Stimulated activated CD4-positive, alpha-beta T cell treated with anti-CD3 and anti-CD28 coated beads, Interleukin-1b, Interleukin-23, amount 100 ng/mL, for 24 hours (primary cell): ENCODE measurements around the gene RAB6A.
A peak's percentile ranks its signal among the peaks of the same experiment; 100 is the strongest.
"Not testable (repeated sequence)": the region's sequence is repeated elsewhere in the genome, so short reads cannot be mapped to it uniquely, and the experiment has no call there.

Source experiments
- DNase-seq, 4 experiments: peaks; one replicate each; pipeline ENCODE4 v3.0.0-alpha.2; 2020; ENCODE audit warnings: low read depth in 4 of 4, low spot score in 1 of 4

The RAB6A gene

DNA sequence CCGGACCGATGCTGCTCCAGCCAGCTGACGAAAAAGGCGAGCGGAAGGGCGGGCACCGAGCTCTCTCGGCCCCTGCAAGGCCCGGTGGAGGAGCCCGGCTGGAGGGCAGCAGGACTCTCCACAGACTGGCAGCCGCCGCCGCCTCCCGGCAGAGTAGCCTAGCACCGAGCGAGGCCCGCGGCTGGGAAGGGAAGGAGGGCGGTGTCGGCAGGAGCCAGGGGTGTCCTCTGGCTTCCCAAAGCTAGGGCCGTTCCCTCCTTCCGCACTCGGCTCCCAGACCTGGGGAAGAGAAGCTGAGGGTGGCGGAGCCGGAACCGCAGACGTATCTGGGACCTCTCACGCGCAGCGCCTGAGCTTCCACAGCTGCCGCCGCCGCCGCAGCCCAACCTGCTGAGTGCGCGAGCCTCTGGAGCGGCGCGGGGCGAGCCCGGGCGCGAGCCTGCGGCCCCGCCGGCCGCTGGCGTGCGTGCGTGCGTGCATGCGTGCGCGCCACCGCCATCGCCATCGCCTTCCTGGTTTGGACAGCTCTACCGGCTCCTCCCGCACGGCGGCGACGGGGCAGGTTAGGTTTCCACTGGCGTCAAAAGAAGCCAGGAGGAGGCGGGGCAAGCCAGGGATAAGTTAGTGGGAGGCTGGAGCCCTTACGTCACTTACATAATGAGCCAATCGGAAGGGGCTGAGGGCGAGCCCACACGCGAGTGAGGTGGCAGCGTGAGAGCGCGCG lies at the start of gene RAB6A:
TSS of gene RAB6A (minus strand) at position 396 of the 724 bp plus-strand sequence. CDS start 439 bp downstream, outside the sequence.
- DNase-seq: peak; percentile 94 to 100 (median 97)

DNA sequence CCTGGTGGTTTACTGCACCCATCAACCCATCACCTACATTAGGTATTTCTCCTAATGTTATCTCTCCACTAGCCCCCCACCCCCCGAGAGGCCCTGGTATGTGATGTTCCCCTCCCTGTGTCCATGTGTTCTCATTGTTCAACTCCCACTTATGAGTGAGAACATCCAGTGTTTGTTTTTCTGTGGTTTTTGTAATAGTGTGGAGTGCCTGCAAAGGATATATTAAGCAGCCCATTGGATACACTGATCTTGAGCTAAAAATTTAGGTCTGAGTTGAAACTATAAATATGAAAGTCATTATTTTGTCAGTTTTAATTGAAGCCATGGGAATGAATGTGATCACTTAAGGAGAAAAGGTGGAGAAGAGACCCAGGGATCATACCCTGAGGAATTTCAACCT lies 49.8 kb upstream of the RAB6A start:
- DNase-seq: no peak

DNA sequence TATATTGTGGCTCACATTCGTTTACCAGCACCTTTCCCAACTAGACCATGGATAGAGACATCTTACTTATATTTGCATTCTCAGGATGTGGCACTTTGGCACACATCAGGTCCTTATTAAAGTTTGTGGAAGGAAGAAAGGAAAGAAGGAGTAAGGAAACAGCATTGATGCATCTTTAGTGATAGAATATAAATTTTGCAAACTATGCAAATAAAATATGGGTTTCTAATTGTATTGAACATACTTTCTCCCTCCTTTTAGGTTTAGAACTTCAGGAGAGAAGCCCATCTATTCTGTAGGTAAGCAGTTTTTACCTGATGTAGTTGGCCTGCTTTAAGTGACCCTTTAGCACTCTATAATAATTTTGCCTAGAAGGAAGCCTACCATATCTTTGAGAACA lies 47.2 kb upstream of the RAB6A start:
- DNase-seq: no peak

DNA sequence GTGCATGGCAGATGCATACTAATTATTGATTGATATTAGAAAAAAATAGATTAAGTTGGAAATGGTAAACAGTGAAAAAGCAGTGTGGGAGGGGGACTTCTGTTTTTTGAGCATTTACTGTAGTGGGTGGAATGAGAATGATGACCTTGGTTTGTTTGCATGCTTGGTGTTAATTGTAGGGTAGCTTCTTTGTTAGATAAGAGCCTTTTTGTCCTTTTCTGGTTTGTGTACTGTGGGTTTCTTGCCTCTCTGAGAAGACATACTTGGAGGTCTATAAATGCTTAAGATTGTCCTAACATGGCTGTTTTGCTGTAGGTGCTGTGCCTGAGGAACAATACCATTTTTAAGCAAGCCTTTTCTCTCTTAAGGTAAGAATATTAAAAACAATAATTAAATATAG lies 43.8 kb upstream of the RAB6A start:
- DNase-seq: no peak

DNA sequence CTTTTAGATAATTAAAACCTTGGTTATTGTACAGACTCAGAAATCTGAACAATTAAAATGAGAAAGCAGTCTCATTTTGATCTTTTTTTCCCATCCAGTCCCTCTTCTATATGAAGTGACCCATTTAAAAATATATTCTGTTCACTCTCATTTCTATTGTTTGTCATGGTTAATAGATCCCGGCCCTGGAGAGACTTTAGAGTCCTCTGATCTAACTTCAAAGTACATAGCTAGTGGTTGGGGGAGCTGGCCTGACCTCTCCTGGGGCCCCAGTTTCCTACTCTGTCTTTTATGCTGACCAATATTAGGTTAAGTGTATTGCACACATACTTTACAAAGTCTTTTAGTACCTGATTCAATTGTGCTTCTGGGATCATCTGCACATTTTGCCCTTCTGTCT lies 40.3 kb upstream of the RAB6A start:
- no peak for DNase-seq

DNA sequence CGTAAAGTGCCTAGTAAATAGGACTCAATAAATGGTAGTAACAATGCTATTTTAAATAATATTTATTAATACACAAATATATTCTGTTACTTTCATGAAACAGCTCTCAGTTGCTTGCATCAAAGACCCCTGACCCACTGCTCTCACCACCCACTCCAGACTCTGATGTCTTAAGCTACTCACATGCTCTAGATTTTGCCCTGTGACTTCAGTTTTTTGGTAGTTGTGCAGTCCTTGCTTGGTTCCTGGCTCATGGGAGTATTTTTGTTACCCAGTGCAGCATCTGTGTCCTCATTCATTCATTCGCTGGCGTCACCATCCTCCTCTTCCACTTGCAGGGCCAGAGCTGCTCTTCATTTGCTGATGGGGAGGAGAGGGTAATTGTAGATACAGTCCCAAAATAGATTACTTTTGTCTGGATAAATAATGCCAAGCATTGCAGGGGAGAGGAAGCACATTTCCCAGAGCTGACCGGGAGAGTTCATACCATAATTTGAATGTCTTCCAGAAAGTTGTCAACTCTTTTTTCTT lies 39.5 kb upstream of the RAB6A start:
- DNase-seq: no peak

DNA sequence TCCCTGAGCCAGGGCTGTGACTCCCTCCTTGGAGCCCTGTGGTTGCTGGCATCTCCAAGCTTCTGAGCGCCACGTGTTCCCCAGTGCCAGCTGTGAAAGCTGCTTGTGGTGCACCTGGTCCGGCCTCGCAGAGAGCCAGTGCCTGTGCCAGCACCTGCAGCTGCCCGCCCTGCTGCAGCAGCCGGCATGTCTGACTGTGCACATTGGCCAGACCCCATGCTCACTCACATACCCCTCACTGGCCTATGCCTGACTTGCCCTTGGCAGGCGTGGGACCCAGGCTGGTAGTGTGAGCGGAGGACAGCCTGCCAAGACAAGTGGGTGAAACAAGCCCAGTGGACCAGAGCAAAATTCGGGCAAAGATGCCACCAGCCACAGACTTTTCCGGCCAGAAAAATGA lies 36.6 kb upstream of the RAB6A start:
- no peak for DNase-seq

DNA sequence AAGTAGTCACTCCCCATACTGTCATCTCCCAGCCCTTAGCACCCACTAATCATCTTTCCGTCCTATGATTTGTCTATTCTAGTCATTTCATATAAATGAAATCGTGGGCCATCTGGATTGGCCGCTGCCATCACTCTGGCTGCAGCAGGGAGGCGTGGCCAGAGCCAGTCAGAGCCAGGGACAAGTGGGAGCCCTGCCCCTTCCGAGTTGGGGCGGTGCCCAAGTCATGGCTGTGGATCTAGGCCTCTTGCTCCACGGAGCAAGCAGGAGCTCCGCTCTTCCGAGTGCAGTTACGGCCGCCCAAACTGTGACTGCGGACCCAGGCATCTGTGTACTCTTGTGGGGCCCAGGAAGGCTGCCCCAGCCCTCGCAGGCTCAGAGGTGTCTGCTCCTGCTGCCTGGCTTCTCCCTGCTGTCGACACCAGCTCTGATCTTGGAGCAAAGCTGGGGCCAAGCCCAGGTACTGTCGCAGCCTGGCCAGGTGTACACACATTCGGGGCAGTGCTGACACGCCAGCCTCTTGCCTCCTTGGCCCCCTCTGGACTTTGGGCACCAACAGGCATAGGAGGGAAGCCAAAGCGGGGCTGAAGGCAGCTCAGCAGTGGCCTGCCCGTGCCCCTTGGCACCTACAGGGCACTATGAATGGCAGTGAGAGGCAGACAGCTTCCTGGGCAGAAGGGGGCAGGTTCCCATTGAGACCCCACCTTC lies 35.2 kb upstream of the RAB6A start:
- DNase-seq: no peak

DNA sequence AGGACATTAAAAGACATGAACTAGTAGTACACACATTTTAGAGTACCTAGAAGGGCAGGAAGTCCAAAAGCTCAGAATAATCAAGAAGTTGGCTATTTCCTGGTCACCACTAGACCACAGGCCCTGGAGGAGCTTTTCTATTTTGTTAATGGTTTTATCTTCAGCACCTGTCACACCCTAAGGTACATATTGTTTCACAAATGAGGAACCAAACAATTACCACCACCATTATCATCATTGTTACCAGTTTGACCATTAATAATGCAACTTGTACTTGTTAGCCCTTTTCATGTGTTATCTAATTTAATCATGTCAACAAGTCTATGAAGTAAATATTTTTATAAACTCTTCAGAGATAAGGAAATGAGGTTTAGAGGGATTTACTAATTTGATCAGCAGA lies 31.7 kb upstream of the RAB6A start:
- DNase-seq: no peak

DNA sequence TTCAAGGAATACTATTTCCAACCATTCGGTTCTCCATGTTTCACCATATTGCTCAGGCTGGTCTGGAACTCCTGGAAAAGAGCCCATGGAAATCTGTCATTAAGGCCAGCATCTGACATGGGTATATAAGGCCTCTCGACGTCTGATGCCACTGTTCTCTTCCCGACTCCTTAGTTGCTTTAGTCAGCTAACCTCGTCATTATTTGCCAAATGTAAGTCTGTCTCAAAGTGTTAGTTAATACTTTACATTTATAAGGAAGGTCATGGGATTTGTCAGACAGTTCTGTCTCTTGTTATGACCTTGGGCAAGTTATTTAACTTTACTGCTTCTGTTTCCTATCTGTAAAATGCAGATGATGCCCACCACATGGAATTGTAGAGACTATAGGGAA lies 28.4 kb upstream of the RAB6A start:
- no peak for DNase-seq

DNA sequence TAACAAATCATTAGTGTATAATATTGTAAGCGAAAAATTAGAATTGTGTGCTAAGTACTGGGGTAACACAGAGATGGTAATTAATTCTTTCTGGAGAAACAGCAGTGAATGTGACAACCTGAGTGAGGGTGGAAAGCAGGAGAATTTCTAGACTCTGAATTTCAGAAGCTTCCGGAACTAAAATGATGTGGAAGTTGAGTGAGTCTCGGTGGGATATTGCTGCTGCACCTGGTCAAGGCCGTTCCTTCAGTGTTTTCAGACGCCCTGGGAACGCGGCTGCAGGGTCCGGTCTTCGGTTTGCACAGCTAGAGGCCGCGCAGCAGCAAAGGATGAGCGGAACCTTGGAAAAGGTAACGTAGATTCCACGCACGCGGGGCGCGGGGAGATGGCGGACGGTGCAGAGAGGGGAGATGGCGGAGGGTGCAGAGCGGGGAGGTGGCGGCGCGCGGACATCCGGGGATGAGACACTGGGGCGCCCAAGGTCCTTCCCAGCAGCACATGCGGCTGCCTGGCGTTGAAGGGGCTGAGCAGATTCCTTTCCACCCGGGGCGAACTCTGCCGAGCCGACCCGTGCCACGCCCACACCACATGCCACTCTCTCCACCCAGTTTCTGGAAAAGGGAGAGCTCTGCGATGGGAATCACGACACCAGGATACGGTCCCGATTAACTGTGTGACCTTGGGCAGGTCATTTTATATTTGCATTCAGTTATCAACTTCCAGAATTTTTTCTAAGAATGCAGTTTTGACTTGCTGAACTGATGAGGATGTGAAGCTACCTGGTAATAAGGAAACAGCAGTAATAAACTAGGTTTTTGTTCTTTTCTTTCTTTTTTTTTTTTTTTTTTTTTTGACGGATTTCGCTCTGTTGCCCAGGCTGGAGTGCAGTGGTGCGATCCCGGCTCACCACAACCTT lies 27.0 kb upstream of the RAB6A start, which contains the start of gene MRPL48:
TSS of gene MRPL48 (plus strand) at position 232 of the 916 bp plus-strand sequence. CDS start at position 330, 98 bp downstream.
- peak; percentile 72 to 86 (median 80) for DNase-seq

DNA sequence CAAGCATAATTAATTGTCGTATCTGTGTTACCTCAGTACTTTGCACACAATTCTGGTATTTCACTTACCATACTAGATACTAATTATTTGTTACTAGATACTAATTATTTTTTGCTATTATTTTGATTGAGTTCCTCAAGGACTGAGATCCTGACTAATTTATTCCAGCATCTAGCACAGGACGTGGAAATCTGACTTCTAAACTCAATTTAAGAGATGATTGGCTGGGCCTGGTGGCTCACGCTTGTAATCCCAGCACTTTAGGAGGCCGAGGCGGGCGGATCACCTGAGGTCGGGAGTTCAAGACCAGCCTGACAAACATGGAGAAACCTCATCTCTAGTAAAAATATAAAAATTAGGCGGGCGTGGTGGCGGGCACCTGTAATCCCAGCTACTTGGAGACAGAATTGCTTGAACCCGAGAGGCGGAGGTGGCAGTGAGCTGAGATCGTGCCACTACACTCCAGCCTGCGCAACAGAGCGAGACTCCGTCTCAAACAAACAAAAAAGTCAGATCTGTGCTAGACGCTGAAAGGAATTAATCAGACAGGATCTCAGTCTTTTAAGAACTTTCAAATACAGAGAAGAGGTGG lies 26.3 kb upstream of the RAB6A start:
- no peak for DNase-seq

DNA sequence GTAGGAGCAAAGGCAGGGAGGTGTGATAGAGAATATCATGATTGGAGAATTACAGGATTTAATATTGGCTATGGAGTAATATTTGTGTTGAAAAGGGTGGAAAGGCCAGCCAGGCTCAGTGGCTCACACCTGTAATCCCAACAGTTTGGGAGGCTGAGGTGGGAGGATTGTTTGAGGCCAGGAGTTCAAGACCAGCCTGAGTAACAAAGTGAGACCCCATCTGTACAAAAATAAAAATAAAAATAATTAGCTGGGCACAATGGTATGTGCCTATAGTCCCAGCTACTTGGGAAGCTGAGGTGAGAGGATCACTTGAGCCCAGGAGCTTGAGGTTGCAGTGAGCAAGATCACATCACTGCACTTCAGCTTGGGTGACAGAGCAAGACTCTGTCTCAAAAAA lies 24.6 kb upstream of the RAB6A start:
- DNase-seq: not testable (repeated sequence)

DNA sequence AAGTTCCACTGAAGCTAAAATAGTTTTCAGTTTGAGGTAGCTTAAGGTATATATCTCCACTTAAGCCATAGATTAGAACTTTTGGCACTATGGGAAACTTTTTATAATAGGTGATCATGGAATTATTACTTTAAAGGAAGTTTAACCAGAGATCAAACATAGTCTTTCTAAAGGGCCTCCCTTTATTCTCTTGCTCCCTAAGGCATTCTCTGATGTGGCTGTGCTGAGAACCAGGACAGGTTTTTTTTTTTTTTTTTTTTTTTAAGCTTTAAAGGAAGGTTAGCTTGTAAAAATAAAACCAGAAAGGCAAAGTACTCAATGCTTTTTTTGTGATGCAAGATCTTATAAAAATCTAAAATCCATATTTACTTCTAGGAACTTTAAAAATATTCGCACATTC lies 23.9 kb upstream of the RAB6A start:
- no peak for DNase-seq

DNA sequence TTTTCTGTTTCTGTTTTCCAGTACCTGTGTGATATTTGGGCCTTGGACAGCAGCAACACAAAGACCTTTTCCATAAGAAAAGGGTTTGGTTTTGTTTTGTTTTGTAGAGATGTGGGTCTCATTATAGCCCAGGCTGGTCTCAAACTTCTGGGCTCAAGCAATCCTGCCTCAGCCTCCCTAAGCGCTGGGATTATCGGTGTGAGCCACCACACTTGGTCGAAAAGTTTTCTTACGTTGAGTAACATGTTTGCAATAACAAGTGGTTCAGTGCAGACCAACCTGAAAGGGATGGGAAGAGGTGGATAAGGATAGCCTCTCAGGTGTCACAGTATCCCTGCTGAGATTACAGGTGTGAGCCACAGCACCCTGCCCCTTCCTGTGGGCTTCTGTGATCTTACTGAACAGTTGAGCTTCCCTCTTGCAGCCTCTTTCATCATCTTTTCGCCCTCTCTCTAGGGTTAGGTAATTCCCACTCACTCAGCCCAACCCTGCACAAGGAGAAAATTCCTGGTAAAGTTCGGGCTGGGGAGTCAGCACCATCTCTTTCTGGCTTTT lies 23.3 kb upstream of the RAB6A start:
- no peak for DNase-seq

DNA sequence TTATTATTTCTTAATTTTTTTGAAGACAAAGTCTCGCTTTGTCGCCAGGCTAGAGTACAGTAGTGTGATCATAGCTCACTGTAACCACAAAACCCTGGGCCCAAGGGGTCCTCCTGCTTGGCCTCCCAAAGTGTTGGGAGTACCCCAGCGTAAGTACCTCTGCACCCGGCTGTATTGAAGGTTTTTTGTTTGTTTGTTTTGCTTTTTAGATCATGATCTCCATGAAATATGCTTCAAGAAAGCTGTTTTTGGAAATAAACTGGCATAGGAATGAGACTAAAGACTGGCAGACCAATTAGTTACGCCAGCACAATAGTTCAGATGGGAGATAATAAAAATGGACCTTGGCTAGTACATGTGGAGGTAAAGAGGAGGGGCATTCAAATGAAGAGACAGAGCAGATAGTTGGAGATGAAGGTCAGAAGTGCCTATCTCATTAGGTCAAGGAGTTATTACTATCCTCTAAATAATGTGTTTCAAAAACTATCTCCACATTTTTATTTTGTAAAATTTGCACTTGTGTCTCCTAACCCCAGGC lies 22.7 kb upstream of the RAB6A start:
- no peak for DNase-seq

DNA sequence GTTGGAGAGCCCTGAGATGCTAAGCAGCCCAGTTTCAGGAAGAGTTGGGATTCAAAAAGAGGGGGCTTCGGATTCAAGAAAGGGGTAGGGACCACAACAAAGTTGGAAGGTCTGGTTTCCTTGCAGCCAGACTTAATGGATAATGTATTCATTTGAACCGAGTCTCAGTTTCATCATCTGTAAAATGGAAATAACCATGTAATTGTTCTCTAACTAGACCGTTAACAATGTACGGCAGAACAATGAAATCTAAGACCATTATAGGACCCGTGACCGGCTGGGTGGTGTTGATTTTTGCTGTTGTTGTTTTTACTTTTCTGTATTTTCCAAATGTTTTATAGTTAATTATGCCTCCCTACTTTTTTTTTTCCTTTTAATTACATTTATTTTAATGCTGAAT lies 20.4 kb upstream of the RAB6A start:
- no peak for DNase-seq

DNA sequence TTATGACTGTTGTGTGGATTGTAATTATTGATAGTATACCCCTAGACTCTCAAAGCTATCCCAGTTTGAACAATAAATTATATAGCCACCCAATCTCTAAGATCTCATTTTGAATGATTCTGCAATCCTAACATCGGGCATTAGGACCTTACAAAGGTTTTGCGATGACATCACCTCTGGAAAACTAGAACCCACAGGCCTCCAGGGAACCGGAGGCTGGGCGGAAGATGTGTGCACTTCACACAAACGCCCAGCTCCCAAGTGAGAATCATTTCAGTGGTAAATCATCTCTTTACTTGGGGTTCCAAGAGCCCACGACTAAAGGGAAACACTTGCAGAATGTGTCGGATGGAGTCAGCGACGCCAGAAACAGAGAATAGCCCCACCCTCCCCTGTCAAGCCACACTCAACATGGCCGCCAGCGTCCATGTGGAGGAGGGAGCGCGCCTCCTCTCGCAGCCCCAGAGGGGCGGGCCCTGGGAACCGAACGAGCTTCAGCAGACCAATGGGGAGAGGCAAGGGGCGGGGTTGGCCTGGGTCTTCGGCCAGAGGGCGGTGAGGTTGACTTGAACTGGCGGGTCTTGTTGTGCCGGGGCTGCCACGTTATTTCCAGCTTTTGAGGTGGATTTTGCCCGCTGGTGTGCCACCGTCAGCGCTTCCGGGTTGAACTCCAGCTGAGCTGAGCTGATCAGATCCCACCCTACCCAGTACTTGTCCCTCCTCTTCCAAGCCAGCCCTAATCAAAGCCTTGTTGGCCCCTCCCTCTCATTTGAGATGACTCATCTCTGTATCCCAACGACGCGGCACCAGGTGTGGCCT lies 18.4 kb upstream of the RAB6A start:
- DNase-seq: peak; percentile 94 to 100 (median 96)

DNA sequence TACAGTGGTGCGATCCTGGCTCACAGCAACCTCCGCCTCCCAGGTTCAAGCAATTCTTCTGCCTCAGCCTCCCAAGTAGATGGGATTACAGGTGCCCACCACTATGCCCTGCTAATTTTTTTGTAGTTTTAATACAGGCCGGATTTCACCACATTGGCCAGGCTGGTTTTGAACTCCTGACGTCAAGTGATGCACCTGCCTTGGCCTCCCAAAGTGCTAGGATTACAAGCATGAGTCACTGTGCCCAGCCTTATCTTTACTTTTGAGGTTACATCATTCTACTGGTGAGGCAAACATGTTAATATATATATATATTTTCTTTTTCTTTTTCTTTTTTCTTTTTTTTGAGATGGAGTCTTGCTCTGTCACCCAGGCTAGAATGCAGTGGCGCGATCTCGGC lies 9.9 kb upstream of the RAB6A start:
- not testable (repeated sequence) for DNase-seq

DNA sequence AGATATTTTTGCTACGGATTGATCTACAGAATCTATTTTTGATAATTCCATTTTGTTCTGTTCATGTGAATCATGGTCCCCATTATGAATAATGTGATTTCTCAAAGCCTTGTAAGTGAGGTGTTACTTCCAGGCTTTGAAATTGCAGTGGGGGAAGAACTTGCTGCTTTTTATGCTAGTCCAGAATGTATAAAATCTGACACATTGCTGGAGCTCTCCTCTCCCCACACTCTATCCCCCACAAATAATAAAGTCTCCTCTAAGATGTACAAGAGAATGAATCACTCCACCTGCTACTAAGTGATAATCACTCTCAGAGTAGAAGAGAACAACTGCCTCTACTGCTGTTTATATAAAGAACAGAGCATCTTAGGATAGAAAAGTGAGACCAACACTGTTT lies 5.9 kb upstream of the RAB6A start:
- no peak for DNase-seq
